Mesothelial cell of epicardium (in vitro differentiated cells): Measurements from ENCODE around the gene SSX2IP. TPM values are rescaled to one million over a fixed set of nuclear protein-coding genes. Genes with fewer than 3 reads are reported as not detected.
A peak's percentile ranks its signal among the peaks of the same experiment; 100 is the strongest.
"Not testable (repeated sequence)": the region's sequence is repeated elsewhere in the genome, so short reads cannot be mapped to it uniquely, and the experiment has no call there.

ENCODE experiments used
- DNase-seq, 2 experiments: peaks; one replicate each; pipeline ENCODE4 v3.0.0; 2021; ENCODE audit warnings: low spot score in 2 of 2; ENCODE audit not compliant: unreplicated experiment in 2 of 2
- H3K27ac Mint-ChIP-seq: 2 replicates; pipeline ENCODE4 v1.8.0; 2021; ENCODE audit warnings: mixed read lengths
- H3K27me3 Mint-ChIP-seq: 2 replicates; pipeline ENCODE4 v1.8.0; 2021; ENCODE audit warnings: low read depth, mixed read lengths
- H3K36me3 Mint-ChIP-seq: 2 replicates; pipeline ENCODE4 v1.8.0; 2021; ENCODE audit warnings: mixed read lengths
- H3K4me1 Mint-ChIP-seq: 2 replicates; pipeline ENCODE4 v1.8.0; 2021; ENCODE audit warnings: mixed read lengths
- H3K4me3 Mint-ChIP-seq: 2 replicates; pipeline ENCODE4 v1.8.0; 2021; ENCODE audit warnings: mild to moderate bottlenecking, moderate library complexity, mixed read lengths
- H3K9me3 Mint-ChIP-seq: 2 replicates; pipeline ENCODE4 v1.8.0; 2021; ENCODE audit warnings: mixed read lengths
- total RNA-seq: library from RNA; stranded (reverse); gene quantifications from 3 replicates; pipeline ENCODE4 v1.2.1, GENCODE V29; 2021
- TF ChIP-seq, protein P1 (sequence below): fragments of 200-600 bp; sonication (generic); IDR thresholded peaks from one replicate; pipeline ENCODE4 v1.5.0; 2021; ENCODE audit warnings: antibody characterized with exemption; ENCODE audit not compliant: unreplicated experiment

The SSX2IP gene
- total RNA-seq, 1 donor from 2014 or later: 18.2 TPM

- peaks cover 7% of the 10 kb centered on the region for H3K4me1 Mint-ChIP-seq
Observed at GRCh38 chr1:84603223-84603622, 87.0 kb downstream of the SSX2IP start.

GRCh38 chr1:84600796-84601195, 89.5 kb downstream of the SSX2IP start:
- TF ChIP-seq, protein P1, sequence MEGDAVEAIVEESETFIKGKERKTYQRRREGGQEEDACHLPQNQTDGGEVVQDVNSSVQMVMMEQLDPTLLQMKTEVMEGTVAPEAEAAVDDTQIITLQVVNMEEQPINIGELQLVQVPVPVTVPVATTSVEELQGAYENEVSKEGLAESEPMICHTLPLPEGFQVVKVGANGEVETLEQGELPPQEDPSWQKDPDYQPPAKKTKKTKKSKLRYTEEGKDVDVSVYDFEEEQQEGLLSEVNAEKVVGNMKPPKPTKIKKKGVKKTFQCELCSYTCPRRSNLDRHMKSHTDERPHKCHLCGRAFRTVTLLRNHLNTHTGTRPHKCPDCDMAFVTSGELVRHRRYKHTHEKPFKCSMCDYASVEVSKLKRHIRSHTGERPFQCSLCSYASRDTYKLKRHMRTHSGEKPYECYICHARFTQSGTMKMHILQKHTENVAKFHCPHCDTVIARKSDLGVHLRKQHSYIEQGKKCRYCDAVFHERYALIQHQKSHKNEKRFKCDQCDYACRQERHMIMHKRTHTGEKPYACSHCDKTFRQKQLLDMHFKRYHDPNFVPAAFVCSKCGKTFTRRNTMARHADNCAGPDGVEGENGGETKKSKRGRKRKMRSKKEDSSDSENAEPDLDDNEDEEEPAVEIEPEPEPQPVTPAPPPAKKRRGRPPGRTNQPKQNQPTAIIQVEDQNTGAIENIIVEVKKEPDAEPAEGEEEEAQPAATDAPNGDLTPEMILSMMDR: no peak

More at GRCh38 chr1:84603223-84603622, 87.0 kb downstream of the SSX2IP start:
- TF ChIP-seq, protein P1: no peak
- peaks cover 38% of the 10 kb centered on the region for H3K9me3 Mint-ChIP-seq
- H3K36me3 Mint-ChIP-seq: peaks cover 25% of the 10 kb centered on the region
- peak overlapping the region; percentile 91 for H3K27ac Mint-ChIP-seq
- H3K27me3 Mint-ChIP-seq: no peaks in the 10 kb centered on the region
- H3K4me3 Mint-ChIP-seq: no peak overlapping the region
- no peak for DNase-seq

DNA sequence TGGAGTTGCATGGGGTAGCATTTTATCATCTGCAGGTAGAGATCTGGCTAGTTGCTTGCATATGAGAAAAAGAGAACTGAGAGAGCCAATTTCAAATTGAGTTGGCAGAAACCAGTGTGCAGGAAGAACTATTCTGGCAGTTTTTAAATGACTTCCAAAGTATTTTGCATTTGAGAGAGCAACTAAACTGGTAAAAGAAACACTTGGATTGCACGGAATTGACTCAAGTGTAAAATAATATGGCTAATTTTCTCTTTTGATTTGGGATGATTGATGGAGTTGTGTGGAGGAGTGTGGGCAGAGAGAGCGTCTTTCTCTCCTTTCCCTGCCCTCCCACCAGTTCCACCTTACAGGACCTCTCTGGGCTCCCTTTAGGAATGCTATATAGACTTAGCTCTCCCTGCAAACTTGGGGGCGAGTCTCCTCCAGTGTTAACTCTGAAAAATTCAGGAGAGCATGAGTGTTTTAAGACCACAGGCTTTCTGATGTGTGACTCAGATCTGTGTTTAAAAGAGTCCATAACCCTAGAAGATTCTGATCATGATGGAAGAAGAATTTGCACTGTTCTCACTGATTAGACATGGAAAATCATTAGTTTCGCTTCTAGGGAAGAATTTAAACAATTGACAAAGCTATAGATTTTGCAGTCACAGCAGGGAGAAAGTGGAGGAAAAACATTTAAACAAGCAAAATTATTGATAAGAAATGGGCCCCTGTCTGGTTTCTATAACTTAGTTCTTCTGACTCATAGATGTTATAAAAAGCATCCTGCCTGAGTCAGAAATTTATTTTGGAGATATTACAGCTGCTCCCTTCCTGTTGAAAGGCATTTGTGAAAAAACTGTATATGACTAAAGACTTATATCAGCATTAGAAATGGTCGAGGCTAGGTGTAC, 91.2 kb downstream of the SSX2IP start:
- no peak overlapping the region for H3K4me3 Mint-ChIP-seq
- H3K9me3 Mint-ChIP-seq: peaks cover 19% of the 10 kb centered on the region
- DNase-seq: no peak
- no peaks in the 10 kb centered on the region for H3K27me3 Mint-ChIP-seq
- peaks cover under 1% of the 10 kb centered on the region for H3K36me3 Mint-ChIP-seq
- H3K27ac Mint-ChIP-seq: peak overlapping the region; percentile 19
- TF ChIP-seq, protein P1: no peak
- H3K4me1 Mint-ChIP-seq: peaks cover 9% of the 10 kb centered on the region

More at GRCh38 chr1:84600796-84601195, 89.5 kb downstream of the SSX2IP start:
- H3K27ac Mint-ChIP-seq: no peak overlapping the region
- DNase-seq: no peak
- no peak overlapping the region for H3K4me3 Mint-ChIP-seq
- peaks cover 9% of the 10 kb centered on the region for H3K4me1 Mint-ChIP-seq
- peaks cover 25% of the 10 kb centered on the region for H3K9me3 Mint-ChIP-seq
- H3K36me3 Mint-ChIP-seq: peaks cover 17% of the 10 kb centered on the region
- H3K27me3 Mint-ChIP-seq: no peaks in the 10 kb centered on the region

DNA sequence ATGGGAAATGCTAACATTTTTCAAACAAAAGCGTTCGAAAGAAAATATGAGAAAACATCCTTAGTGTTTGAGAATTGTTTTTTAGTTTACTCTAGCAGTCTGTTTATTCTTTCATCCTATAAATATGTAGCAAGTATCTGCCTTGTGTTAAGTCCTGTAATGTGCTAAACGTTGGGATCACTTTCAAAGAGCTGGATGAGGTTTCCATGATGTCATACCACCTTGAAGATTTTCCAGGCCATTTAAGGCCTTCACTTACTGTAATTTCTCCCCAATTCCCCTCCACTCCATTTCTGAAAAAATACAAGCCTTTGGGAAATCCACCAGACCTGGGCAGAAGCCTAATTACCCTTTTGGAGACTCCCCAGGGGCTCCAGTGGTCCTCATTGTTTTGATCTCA, 91.8 kb downstream of the SSX2IP start:
- H3K4me1 Mint-ChIP-seq: peaks cover 9% of the 10 kb centered on the region
- TF ChIP-seq, protein P1: no peak
- H3K4me3 Mint-ChIP-seq: no peak overlapping the region
- H3K9me3 Mint-ChIP-seq: peaks cover 24% of the 10 kb centered on the region
- no peaks in the 10 kb centered on the region for H3K27me3 Mint-ChIP-seq
- DNase-seq: no peak
- H3K27ac Mint-ChIP-seq: no peak overlapping the region
- no peaks in the 10 kb centered on the region for H3K36me3 Mint-ChIP-seq

GRCh38 chr1:84597011-84597410, 93.2 kb downstream of the SSX2IP start:
- DNase-seq: no peak
- Mint-ChIP-seq H3K4me1 (peaks cover 9% of the 10 kb centered on the region), H3K4me3 (no peak overlapping the region), H3K9me3 (peaks cover 25% of the 10 kb centered on the region), H3K27me3 (no peaks in the 10 kb centered on the region), H3K27ac (no peak overlapping the region), H3K36me3 (no peaks in the 10 kb centered on the region)
- TF ChIP-seq, protein P1: no peak

DNA sequence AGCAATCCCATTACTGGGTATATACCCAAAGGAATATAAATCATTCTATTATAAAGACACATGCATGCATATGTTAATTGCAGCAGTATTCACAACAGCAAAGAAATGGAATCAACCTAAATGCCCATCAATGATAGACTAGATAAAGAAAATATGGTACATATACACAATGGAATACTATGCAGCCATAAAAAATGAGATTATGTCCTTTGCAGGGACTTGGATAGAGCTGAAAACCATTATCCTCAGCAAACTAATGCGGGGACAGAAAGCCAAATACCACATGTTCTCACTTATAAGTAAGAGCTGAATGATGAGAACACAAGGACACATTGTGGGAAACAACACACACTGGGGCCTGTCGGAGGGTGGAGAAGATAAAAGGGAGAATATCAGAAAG, 95.3 kb downstream of the SSX2IP start:
- H3K4me1 Mint-ChIP-seq, H3K4me3 Mint-ChIP-seq, H3K36me3 Mint-ChIP-seq, H3K27ac Mint-ChIP-seq, DNase-seq, H3K27me3 Mint-ChIP-seq: not testable (repeated sequence)
- H3K9me3 Mint-ChIP-seq: peaks cover 40% of the 10 kb centered on the region

Other genes with a start within 250 kb of the SSX2IP start
- gene RPF1, start 211.2 kb downstream of the SSX2IP start, total RNA-seq: 23.2 to 28.2 TPM (median 26.1 TPM) in 3 replicates
- 0.82 to 1.3 TPM (median 1.2 TPM) in 3 replicates for gene SPATA1, start 184.1 kb downstream of the SSX2IP start, total RNA-seq
- gene GNG5, start 183.9 kb downstream of the SSX2IP start, total RNA-seq: 93.7 to 95.5 TPM (median 95.0 TPM) in 3 replicates
- 11.0 to 11.4 TPM (median 11.1 TPM) in 3 replicates for gene CTBS, start 116.0 kb downstream of the SSX2IP start, total RNA-seq
- 0.67 to 1.00 TPM (median 0.99 TPM) in 3 replicates for gene LPAR3, start 202.7 kb upstream of the SSX2IP start, total RNA-seq